ENCODE data around the gene MBP.

The MBP gene

GRCh38 chr18:77100751-77101355 is 31.7 kb downstream of the MBP start:
- DNase-seq, result peak; percentile 45

GRCh38 chr18:77099485-77100370 is 32.9 kb downstream of the MBP start:
- DNase-seq, result no peak

- no peak for DNase-seq
These were observed 33.9 kb downstream of the MBP start for GRCh38 chr18:77098538-77099174.

GRCh38 chr18:77098029-77098428 is 34.6 kb downstream of the MBP start:
- no peak for DNase-seq

- no peak for DNase-seq
These were observed 35.4 kb downstream of the MBP start for GRCh38 chr18:77096936-77097886.

GRCh38 chr18:77095391-77096371 is 36.9 kb downstream of the MBP start:
- DNase-seq, result no peak

GRCh38 chr18:77093586-77093985 is 39.0 kb downstream of the MBP start:
- DNase-seq, result no peak

- no peak for DNase-seq
These were observed 39.5 kb downstream of the MBP start for GRCh38 chr18:77093067-77093430.

- DNase-seq, result no peak
These were observed 40.2 kb downstream of the MBP start for GRCh38 chr18:77092104-77093066.

GRCh38 chr18:77091366-77091765 is 41.2 kb downstream of the MBP start:
- no peak for DNase-seq

GRCh38 chr18:77090546-77091174 is 41.9 kb downstream of the MBP start:
- no peak for DNase-seq

GRCh38 chr18:77089723-77090285 is 42.8 kb downstream of the MBP start:
- no peak for DNase-seq

- no peak for DNase-seq
These were observed 43.4 kb downstream of the MBP start for GRCh38 chr18:77088963-77089722.

GRCh38 chr18:77087393-77088141 is 45.0 kb downstream of the MBP start:
- DNase-seq, result no peak

- DNase-seq, result no peak
These were observed 45.8 kb downstream of the MBP start for GRCh38 chr18:77086656-77087392.

GRCh38 chr18:77086034-77086433 is 46.5 kb downstream of the MBP start:
- no peak for DNase-seq

- no peak for DNase-seq
These were observed 47.9 kb downstream of the MBP start for GRCh38 chr18:77084688-77085035.
